Large intestine (tissue), 3 donors: ENCODE results near the gene SPAG7. TPM values are rescaled to one million over a fixed set of nuclear protein-coding genes. Genes with fewer than 3 reads are reported as not detected.
"Not testable (repeated sequence)": the region's sequence is repeated elsewhere in the genome, so short reads cannot be mapped to it uniquely, and the experiment has no call there.

ENCODE experiments used
- DNase-seq, 2 donors: peaks; one replicate each; pipeline versions ENCODE4 v3.0.0 to v3.0.0-alpha.2; 2013
- H3K27ac ChIP-seq: one replicate; pipeline ENCODE4 v1.5.1; 2013; ENCODE audit warnings: low read length
- H3K27me3 ChIP-seq: 2 replicates; pipeline ENCODE4 v1.6.1; 2013; ENCODE audit warnings: low read length; ENCODE audit not compliant: control insufficient read depth, insufficient read depth
- H3K36me3 ChIP-seq: 2 replicates; pipeline ENCODE4 v1.6.1; 2013; ENCODE audit warnings: low read length; ENCODE audit not compliant: control insufficient read depth, insufficient read depth
- H3K4me1 ChIP-seq: one replicate; pipeline ENCODE4 v1.6.1; 2013; ENCODE audit warnings: low read length; ENCODE audit not compliant: control insufficient read depth, insufficient read depth
- H3K4me3 ChIP-seq: one replicate; pipeline ENCODE4 v1.5.1; 2013; ENCODE audit warnings: low read length
- H3K9me3 ChIP-seq: one replicate; pipeline ENCODE4 v1.6.1; 2013; ENCODE audit warnings: mild to moderate bottlenecking, low read depth, low read length, moderate library complexity; ENCODE audit not compliant: control insufficient read depth
- WGBS: methylation state at CpG from one replicate; pipeline ENCODE4 v1.1.5; 2013; ENCODE audit warnings: low lambda C conversion rate; ENCODE audit not compliant: insufficient coverage; 5-methylcytosine and 5-hydroxymethylcytosine counted together
- polyA plus RNA-seq: library from polyadenylated mRNA; unstranded; fragments of 120-200 nt; gene quantifications from one replicate; pipeline ENCODE4 v1.2.1, GENCODE V29; 2013

The SPAG7 gene
- polyA plus RNA-seq, 1 donor, result 82.0 TPM

DNA sequence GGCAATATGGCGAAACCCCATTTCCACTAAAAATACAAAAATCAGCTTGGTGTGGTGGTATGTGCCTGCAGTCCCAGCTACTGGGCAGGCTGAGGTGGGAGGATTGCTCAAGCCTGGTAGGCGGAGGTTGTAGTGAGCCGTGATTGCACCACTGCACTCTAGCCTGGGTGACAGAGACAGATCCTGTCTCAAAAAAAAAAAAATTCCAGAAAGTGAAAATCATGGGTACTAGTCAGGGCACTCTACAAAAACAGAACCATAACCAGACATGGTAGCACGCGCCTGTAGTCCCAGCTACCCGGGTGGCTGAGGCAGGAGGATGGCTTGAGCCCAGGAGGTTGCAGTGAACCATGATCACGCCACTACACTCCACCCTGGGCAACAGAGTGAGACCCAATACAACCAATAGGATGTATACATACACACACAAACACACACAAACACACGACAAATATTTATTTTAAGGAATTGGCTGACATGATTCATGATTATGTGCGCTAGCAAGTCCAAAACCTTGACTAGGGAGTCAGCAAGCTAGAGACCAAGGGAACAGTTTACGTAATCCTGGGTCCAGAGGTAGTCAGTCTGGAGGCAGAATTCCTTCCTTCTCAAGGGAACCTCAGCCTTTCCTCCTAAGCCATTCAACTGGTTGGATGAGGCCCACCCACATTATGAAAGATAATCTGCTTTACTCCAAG lies 47.1 kb downstream of the SPAG7 start:
- no peak for DNase-seq
- no CpG with 5 or more reads among the region's 10 CpGs for WGBS
- no peaks in the 10 kb centered on the region for H3K36me3 ChIP-seq
- no peaks in the 10 kb centered on the region for H3K9me3 ChIP-seq
- H3K27ac ChIP-seq, result no peak overlapping the region
- no peaks in the 10 kb centered on the region for H3K4me1 ChIP-seq
- no peak overlapping the region for H3K4me3 ChIP-seq
- no peaks in the 10 kb centered on the region for H3K27me3 ChIP-seq

DNA sequence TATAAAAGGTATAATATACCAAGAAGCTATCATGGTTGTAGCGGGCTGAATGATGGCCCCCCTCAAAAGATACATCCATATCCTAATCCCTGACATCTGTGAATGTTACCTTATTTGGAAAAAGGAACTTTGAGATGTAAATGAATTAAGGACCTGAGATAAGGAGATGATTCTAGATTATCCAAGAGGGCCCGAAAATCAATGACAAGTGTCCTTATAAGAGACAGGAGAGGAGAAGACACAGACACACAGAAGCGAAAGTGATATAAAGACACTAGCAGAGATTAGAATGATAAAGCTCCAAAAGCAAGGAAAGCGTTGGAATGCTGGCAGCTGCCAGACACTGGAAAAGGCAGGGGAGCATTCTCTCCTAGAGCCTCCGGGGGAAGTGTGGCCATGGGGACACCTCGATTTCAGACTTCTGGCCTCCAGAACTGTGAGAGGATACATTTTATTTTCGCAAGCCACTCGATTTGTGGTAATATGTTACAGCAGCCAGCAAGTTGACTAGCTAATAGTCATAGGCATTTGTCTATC lies 48.0 kb downstream of the SPAG7 start:
- 86% methylated on average over 5 of the region's 8 CpGs for WGBS
- Histone ChIP-seq H3K27ac (no peak overlapping the region), H3K27me3 (no peaks in the 10 kb centered on the region), H3K4me1 (no peaks in the 10 kb centered on the region), H3K4me3 (no peak overlapping the region), H3K36me3 (no peaks in the 10 kb centered on the region), H3K9me3 (no peaks in the 10 kb centered on the region)
- no peak for DNase-seq

DNA sequence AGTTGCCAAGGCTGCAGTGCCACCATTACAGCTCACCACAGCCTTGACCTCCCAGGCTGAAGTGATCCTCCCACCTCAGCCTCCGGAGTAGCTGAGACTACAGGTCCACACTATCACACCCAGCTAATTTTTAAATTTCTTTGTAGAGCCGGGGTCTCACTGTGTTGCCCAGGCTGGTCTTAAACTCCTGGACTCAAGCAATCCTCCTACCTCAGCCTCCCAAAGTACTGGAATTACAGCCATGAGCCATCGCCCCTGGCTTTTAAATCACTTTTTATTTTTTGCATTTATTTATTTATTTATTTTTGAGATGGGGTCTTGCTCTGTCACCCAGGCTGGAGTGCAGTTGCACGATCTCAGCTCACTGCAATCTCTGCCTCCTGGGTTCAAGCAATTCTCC lies 53.1 kb downstream of the SPAG7 start:
- H3K9me3 ChIP-seq, H3K4me3 ChIP-seq, H3K27me3 ChIP-seq, DNase-seq, H3K36me3 ChIP-seq, H3K27ac ChIP-seq: not testable (repeated sequence)
- WGBS, result 100% methylated on average over 2 of the region's 4 CpGs
- H3K4me1 ChIP-seq, result peaks cover 17% of the 10 kb centered on the region

DNA sequence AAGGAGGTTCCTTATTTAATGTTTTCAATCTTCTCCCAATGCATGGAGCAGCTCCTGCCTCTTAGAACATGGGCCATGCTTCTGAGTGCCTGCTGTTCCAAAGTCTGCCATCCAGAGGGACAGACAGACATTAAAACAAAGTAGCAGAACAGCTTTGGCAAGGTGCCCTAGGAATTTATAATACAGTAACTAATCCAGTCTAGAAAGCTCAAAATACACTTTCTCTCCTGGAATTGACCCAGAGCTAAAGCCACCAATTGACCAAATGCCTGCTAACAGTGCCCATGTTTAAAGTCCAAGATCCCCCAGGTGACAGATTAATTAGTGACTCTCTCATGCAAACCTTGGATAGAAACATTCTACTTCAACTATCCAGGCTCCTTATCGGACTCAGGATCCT lies 53.6 kb downstream of the SPAG7 start:
- no peaks in the 10 kb centered on the region for H3K36me3 ChIP-seq
- peak overlapping the region; percentile 43 for H3K27ac ChIP-seq
- 0% methylated on average over 1 of the region's 1 CpG for WGBS
- H3K27me3 ChIP-seq, result no peaks in the 10 kb centered on the region
- peaks cover 21% of the 10 kb centered on the region for H3K4me1 ChIP-seq
- no peaks in the 10 kb centered on the region for H3K9me3 ChIP-seq
- H3K4me3 ChIP-seq, result no peak overlapping the region
- DNase-seq, result peak in 1 of 2 donors; percentile 71

Other genes with a start within 250 kb of the SPAG7 start
- gene MED11, start 236.4 kb downstream of the SPAG7 start, polyA plus RNA-seq, result 33.0 TPM
- gene ZMYND15, start 228.0 kb downstream of the SPAG7 start, polyA plus RNA-seq, result 5.1 TPM
- gene CXCL16, start 227.9 kb downstream of the SPAG7 start, polyA plus RNA-seq, result 62.1 TPM
- 44.0 TPM for gene TM4SF5, start 195.9 kb downstream of the SPAG7 start, polyA plus RNA-seq
- 2.1 TPM for gene VMO1, start 181.5 kb downstream of the SPAG7 start, polyA plus RNA-seq
- gene GLTPD2, start 178.9 kb downstream of the SPAG7 start, polyA plus RNA-seq, result 34.4 TPM
- gene PSMB6, start 171.7 kb downstream of the SPAG7 start, polyA plus RNA-seq, result 97.1 TPM
- 21.8 TPM for gene PLD2, start 160.7 kb downstream of the SPAG7 start, polyA plus RNA-seq
- gene MINK1, start 134.5 kb downstream of the SPAG7 start, polyA plus RNA-seq, result 103 TPM
- 2.1 TPM for gene C17orf107, start 68.3 kb downstream of the SPAG7 start, polyA plus RNA-seq
- gene CHRNE, start 64.7 kb downstream of the SPAG7 start, polyA plus RNA-seq, result 0.37 TPM
- gene GP1BA, start 35.5 kb downstream of the SPAG7 start, polyA plus RNA-seq, result 1.5 TPM
- gene SLC25A11, start 27.8 kb downstream of the SPAG7 start, polyA plus RNA-seq, result 47.1 TPM
- 117 TPM for gene RNF167, start 27.5 kb downstream of the SPAG7 start, polyA plus RNA-seq
- gene PFN1, start 19.3 kb downstream of the SPAG7 start, polyA plus RNA-seq, result 557 TPM
- gene ENO3, start 16.7 kb downstream of the SPAG7 start, polyA plus RNA-seq, result 31.4 TPM
- gene CAMTA2, start 19.9 kb upstream of the SPAG7 start, polyA plus RNA-seq, result 35.6 TPM
- 4.6 TPM for gene INCA1, start 29.7 kb upstream of the SPAG7 start, polyA plus RNA-seq
- 69.2 TPM for gene KIF1C, start 30.1 kb upstream of the SPAG7 start, polyA plus RNA-seq
- gene SLC52A1, start 67.6 kb upstream of the SPAG7 start, polyA plus RNA-seq, result 3.2 TPM
- 9.9 TPM for gene ZFP3, start 110.7 kb upstream of the SPAG7 start, polyA plus RNA-seq
- gene ZNF232, start 144.1 kb upstream of the SPAG7 start, polyA plus RNA-seq, result 11.1 TPM
- gene USP6, start 148.2 kb upstream of the SPAG7 start, polyA plus RNA-seq, result 0.54 TPM
- 14.6 TPM for gene ZNF594, start 224.1 kb upstream of the SPAG7 start, polyA plus RNA-seq